ENCODE measurements around the gene ZNF236.

DNA sequence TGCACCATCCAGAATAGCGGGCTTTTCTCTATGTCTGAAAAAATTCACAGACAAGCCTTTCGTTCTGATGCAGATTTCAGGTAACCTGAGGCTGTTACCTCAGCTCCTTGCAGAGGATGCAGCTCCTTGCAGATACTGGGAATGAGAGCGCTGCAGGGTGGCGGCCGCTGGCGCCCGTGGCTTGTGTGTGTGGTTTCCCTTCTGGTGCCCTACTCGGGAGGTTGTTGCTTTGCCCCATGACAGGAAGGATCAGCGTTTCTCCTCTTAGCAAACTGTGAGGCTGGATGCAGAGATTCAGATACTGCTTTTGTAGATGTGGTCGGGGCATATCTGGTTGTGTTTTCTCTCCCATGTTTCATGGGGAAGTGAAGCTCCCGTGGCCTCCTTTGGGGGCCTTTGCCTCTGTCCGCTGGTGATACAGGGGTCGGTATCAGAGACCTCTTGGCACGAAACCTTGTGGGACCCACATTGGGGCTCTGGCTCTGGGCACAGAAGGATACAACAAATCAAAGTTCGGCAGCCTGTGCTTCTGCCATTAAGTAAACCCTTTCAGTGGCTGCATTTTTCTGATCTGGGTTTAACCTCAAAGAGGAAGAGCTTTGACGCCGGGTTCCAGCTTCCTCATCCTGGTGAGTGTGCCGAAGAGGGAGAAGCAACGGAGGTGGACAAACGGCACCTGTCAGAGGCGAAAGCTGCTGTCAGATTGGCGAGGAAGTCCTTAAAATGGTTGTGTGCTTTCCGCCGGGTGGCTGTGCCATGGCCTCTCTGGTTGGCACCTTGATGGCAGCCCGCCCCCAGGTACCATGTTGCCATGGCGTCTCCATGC, 182.4 kb downstream of the ZNF236 start:
- TF ChIP-seq, protein P1, sequence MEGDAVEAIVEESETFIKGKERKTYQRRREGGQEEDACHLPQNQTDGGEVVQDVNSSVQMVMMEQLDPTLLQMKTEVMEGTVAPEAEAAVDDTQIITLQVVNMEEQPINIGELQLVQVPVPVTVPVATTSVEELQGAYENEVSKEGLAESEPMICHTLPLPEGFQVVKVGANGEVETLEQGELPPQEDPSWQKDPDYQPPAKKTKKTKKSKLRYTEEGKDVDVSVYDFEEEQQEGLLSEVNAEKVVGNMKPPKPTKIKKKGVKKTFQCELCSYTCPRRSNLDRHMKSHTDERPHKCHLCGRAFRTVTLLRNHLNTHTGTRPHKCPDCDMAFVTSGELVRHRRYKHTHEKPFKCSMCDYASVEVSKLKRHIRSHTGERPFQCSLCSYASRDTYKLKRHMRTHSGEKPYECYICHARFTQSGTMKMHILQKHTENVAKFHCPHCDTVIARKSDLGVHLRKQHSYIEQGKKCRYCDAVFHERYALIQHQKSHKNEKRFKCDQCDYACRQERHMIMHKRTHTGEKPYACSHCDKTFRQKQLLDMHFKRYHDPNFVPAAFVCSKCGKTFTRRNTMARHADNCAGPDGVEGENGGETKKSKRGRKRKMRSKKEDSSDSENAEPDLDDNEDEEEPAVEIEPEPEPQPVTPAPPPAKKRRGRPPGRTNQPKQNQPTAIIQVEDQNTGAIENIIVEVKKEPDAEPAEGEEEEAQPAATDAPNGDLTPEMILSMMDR (conservative IDR thresholded peaks at IDR 0.05; ENCODE audit: low read depth, low read length) = no peak
- TF ChIP-seq EZH2 (IDR thresholded peaks at IDR 0.05; ENCODE audit: borderline replicate concordance, low read depth, low read length, poor library complexity, severe bottlenecking) = no peak

Measured in A673 (cell line).